GM23338 (cell line): ENCODE data around the gene ZNF189. TPM values are rescaled to one million over a fixed set of nuclear protein-coding genes. Genes with fewer than 3 reads are reported as not detected.

Source experiments
- ATAC-seq: fragments of 200-7000 bp; cut with Tn5 transposase; 3 replicates; pipeline ENCODE4 v1.9.1; 2020
- DNase-seq: peaks from one replicate; pipeline ENCODE4 v3.0.0-alpha.2; 2015; ENCODE audit warnings: low spot score
- H2AFZ ChIP-seq: fragments of 200-600 bp; sonication (generic); 2 replicates; pipeline ENCODE4 v1.8.0; 2016; ENCODE audit warnings: antibody characterized with exemption, mild to moderate bottlenecking, moderate library complexity
- H3F3A ChIP-seq: fragments of 200-600 bp; sonication (generic); replicated peaks from 2 replicates; pipeline ENCODE4 v1.8.0; 2017; ENCODE audit warnings: antibody characterized with exemption, mixed run types, low read depth
- H3K27ac ChIP-seq: fragments of 200-600 bp; sonication (generic); 2 replicates; pipeline ENCODE4 v1.6.1; 2016; ENCODE audit warnings: low read depth
- H3K27me3 ChIP-seq: fragments of 200-600 bp; sonication (generic); 2 replicates; pipeline ENCODE4 v1.8.0; 2016; ENCODE audit warnings: mild to moderate bottlenecking, mixed run types, moderate library complexity; ENCODE audit not compliant: insufficient read depth
- H3K36me3 ChIP-seq: fragments of 200-600 bp; sonication (generic); 2 replicates; pipeline ENCODE4 v1.8.0; 2016; ENCODE audit warnings: mild to moderate bottlenecking; ENCODE audit not compliant: insufficient read depth
- H3K4me1 ChIP-seq: fragments of 200-600 bp; sonication (generic); 2 replicates; pipeline ENCODE4 v1.8.0; 2016; ENCODE audit warnings: mild to moderate bottlenecking, moderate library complexity; ENCODE audit not compliant: insufficient read depth
- H3K4me2 ChIP-seq: fragments of 200-600 bp; sonication (generic); 2 replicates; pipeline ENCODE4 v1.7.1; 2017; ENCODE audit warnings: mixed run types
- H3K4me3 ChIP-seq: fragments of 200-600 bp; sonication (generic); 2 replicates; pipeline ENCODE4 v1.6.1; 2016; ENCODE audit warnings: mixed run types
- H3K79me2 ChIP-seq: fragments of 200-600 bp; sonication (generic); replicated peaks from 2 replicates; pipeline ENCODE4 v1.8.0; 2017; ENCODE audit warnings: mild to moderate bottlenecking; ENCODE audit not compliant: insufficient read depth
- H3K9me2 ChIP-seq: fragments of 200-600 bp; sonication (generic); 2 replicates; pipeline ENCODE4 v1.8.0; 2017; ENCODE audit not compliant: insufficient read depth
- H4K20me1 ChIP-seq: fragments of 200-600 bp; sonication (generic); replicated peaks from 2 replicates; pipeline ENCODE4 v1.8.0; 2017; ENCODE audit warnings: mild to moderate bottlenecking; ENCODE audit not compliant: insufficient read depth
- H3K27ac Mint-ChIP-seq: 2 replicates; pipeline ENCODE4 v1.8.0; 2020; ENCODE audit warnings: inconsistent platforms, mild to moderate bottlenecking, moderate library complexity, mixed read lengths
- H3K27me3 Mint-ChIP-seq: 3 replicates; pipeline ENCODE4 v1.8.0; 2022; ENCODE audit warnings: low read depth, mild to moderate bottlenecking, moderate library complexity, mixed read lengths, inconsistent platforms; ENCODE audit not compliant: insufficient read depth, poor library complexity
- H3K36me3 Mint-ChIP-seq: 3 replicates; pipeline ENCODE4 v1.8.0; 2021; ENCODE audit warnings: low read depth, mild to moderate bottlenecking, inconsistent platforms, moderate library complexity, mixed read lengths
- H3K4me1 Mint-ChIP-seq: 3 replicates; pipeline ENCODE4 v1.8.0; 2020; ENCODE audit warnings: mild to moderate bottlenecking, inconsistent platforms, mixed read lengths
- H3K4me3 Mint-ChIP-seq: 3 replicates; pipeline ENCODE4 v1.8.0; 2021; ENCODE audit warnings: moderate library complexity, mild to moderate bottlenecking, inconsistent platforms, mixed read lengths
- H3K9me3 Mint-ChIP-seq: 3 replicates; pipeline ENCODE4 v1.8.0; 2020; ENCODE audit warnings: moderate library complexity, mild to moderate bottlenecking, inconsistent platforms, mixed read lengths
- CREB1 ChIP-seq: fragments of 250-450 bp; sonication (Bioruptor Pico); IDR thresholded peaks from 2 replicates; pipeline ENCODE4 v1.5.0; 2020; ENCODE audit warnings: low read depth, mild to moderate bottlenecking, moderate library complexity
- EZH2 ChIP-seq: fragments of 200-600 bp; sonication (generic); IDR thresholded peaks from one replicate; pipeline ENCODE4 v1.8.0; 2017; ENCODE audit warnings: antibody characterized with exemption, mild to moderate bottlenecking, low read depth; ENCODE audit not compliant: unreplicated experiment
- EZH2phosphoT487 ChIP-seq: fragments of 200-600 bp; sonication (generic); IDR thresholded peaks from one replicate; pipeline ENCODE4 v1.8.1; 2018; ENCODE audit warnings: antibody characterized with exemption; ENCODE audit not compliant: unreplicated experiment
- JUNB ChIP-seq: IDR thresholded peaks from one replicate; pipeline ENCODE4 v1.6.1; 2016; ENCODE audit warnings: antibody characterized with exemption; ENCODE audit not compliant: unreplicated experiment
- NANOG ChIP-seq: IDR thresholded peaks from 2 replicates; pipeline ENCODE4 v1.6.1; 2016; ENCODE audit warnings: antibody characterized with exemption, borderline replicate concordance
- POLR2AphosphoS5 ChIP-seq: IDR thresholded peaks from 2 replicates; pipeline ENCODE4 v1.6.1; 2016; ENCODE audit warnings: antibody characterized with exemption, low read depth
- STAT1 ChIP-seq: IDR thresholded peaks from one replicate; pipeline ENCODE4 v1.6.1; 2016; ENCODE audit warnings: antibody characterized with exemption; ENCODE audit not compliant: unreplicated experiment
- ZNF114 ChIP-seq: fragments of 250-450 bp; sonication (Bioruptor Pico); IDR thresholded peaks from 2 replicates; pipeline ENCODE4 v1.5.0; 2020; ENCODE audit warnings: mild to moderate bottlenecking, moderate library complexity
- ZNF331 ChIP-seq: fragments of 250-450 bp; sonication (Bioruptor Pico); IDR thresholded peaks from 2 replicates; pipeline ENCODE4 v1.5.0; 2020; ENCODE audit warnings: low read depth, mild to moderate bottlenecking, moderate library complexity
- polyA plus RNA-seq: library from polyadenylated mRNA; unstranded; fragments of >200 nt; fragmentation: Nextera tagmentation; extraction: Ambion mirVana; gene quantifications from 2 replicates; pipeline ENCODE4 v1.2.1, GENCODE V29; 2016
- total RNA-seq: library from RNA; depleted of rRNA; stranded (reverse); fragments of >200 nt; shearing (Covaris generic); gene quantifications from 2 replicates; pipeline ENCODE4 v1.2.3, GENCODE V29; 2014
- TF ChIP-seq, protein P1 (sequence below): fragments of 250-450 bp; sonication (Bioruptor Pico); IDR thresholded peaks from 2 replicates; pipeline ENCODE4 v1.5.0; 2020; ENCODE audit warnings: mild to moderate bottlenecking, moderate library complexity
- TF ChIP-seq, protein P2 (sequence below), 2 experiments: fragments of 200-600 bp in 1 of 2; sonication (generic) in 1 of 2; conservative IDR thresholded peaks; 2 replicates each; pipeline versions ENCODE4 v1.5.1 to v1.6.1; 2016 to 2017; ENCODE audit warnings: antibody characterized with exemption in 2 of 2, low read depth in 2 of 2, mild to moderate bottlenecking in 2 of 2, moderate library complexity in 1 of 2
- TF ChIP-seq, protein P3 (sequence below): IDR thresholded peaks from one replicate; pipeline ENCODE4 v1.6.1; 2018; ENCODE audit warnings: antibody characterized with exemption; ENCODE audit not compliant: unreplicated experiment
- TF ChIP-seq, protein P4 (sequence below): IDR thresholded peaks from 2 replicates; pipeline ENCODE4 v1.6.1; 2016; ENCODE audit warnings: antibody characterized with exemption

The ZNF189 gene
- total and polyA plus RNA-seq, 2 experiments from 2014 or later = 5.8 to 10.6 TPM

DNA sequence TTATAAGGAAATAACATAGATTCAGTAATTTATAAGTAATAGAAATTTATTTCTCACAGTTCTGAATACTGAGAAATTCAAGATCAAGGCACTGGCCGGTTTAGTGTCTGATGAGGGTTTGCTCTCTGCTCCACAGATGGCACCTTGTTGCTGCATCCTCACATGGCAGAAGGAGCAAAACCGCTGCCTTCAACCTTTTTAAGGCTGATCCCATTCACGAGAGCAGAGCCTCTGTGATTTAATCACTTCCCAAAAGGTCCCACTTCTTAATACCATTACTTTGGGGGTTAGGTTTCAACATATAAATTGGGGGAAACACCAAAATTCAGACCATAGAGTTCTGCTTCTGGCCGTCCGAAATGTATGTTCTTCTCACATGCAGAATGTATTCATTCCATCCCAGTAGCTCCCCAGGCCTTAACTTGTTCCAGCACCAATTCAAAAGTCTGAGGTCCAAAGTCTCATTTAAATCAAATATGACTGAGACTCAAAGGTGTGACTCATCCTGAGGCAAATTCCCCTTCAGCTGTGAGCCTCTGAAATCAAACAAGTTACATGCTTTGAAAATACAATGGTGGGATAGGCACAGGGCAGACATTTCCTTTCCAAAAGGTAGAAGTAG is 44.4 kb upstream of the ZNF189 start:
- H3K9me2 ChIP-seq = peaks cover 10% of the 10 kb centered on the region; the same call in 1 of the 2 replicates
- no peak overlapping the region for H3K4me3 Mint-ChIP-seq
- peaks cover 3% of the 10 kb centered on the region; the same call in 1 of the 3 replicates for H3K9me3 Mint-ChIP-seq
- H3K27me3 ChIP-seq = no peaks in the 10 kb centered on the region
- H3K4me1 ChIP-seq = no peaks in the 10 kb centered on the region
- no peak for ATAC-seq
- H3K4me2 ChIP-seq = no peak overlapping the region
- H3K27ac ChIP-seq = no peak overlapping the region
- no peaks in the 10 kb centered on the region for H3K36me3 Mint-ChIP-seq
- no peak overlapping the region for H2AFZ ChIP-seq
- H3K4me1 Mint-ChIP-seq = no peaks in the 10 kb centered on the region
- H3K36me3 ChIP-seq = no peaks in the 10 kb centered on the region
- no peaks in the 10 kb centered on the region for H3F3A ChIP-seq
- H3K27ac Mint-ChIP-seq = no peak overlapping the region
- H3K79me2 ChIP-seq = no peaks in the 10 kb centered on the region
- peaks cover 4% of the 10 kb centered on the region for H3K27me3 Mint-ChIP-seq
- no peaks in the 10 kb centered on the region for H4K20me1 ChIP-seq
- TF ChIP-seq, protein P1, sequence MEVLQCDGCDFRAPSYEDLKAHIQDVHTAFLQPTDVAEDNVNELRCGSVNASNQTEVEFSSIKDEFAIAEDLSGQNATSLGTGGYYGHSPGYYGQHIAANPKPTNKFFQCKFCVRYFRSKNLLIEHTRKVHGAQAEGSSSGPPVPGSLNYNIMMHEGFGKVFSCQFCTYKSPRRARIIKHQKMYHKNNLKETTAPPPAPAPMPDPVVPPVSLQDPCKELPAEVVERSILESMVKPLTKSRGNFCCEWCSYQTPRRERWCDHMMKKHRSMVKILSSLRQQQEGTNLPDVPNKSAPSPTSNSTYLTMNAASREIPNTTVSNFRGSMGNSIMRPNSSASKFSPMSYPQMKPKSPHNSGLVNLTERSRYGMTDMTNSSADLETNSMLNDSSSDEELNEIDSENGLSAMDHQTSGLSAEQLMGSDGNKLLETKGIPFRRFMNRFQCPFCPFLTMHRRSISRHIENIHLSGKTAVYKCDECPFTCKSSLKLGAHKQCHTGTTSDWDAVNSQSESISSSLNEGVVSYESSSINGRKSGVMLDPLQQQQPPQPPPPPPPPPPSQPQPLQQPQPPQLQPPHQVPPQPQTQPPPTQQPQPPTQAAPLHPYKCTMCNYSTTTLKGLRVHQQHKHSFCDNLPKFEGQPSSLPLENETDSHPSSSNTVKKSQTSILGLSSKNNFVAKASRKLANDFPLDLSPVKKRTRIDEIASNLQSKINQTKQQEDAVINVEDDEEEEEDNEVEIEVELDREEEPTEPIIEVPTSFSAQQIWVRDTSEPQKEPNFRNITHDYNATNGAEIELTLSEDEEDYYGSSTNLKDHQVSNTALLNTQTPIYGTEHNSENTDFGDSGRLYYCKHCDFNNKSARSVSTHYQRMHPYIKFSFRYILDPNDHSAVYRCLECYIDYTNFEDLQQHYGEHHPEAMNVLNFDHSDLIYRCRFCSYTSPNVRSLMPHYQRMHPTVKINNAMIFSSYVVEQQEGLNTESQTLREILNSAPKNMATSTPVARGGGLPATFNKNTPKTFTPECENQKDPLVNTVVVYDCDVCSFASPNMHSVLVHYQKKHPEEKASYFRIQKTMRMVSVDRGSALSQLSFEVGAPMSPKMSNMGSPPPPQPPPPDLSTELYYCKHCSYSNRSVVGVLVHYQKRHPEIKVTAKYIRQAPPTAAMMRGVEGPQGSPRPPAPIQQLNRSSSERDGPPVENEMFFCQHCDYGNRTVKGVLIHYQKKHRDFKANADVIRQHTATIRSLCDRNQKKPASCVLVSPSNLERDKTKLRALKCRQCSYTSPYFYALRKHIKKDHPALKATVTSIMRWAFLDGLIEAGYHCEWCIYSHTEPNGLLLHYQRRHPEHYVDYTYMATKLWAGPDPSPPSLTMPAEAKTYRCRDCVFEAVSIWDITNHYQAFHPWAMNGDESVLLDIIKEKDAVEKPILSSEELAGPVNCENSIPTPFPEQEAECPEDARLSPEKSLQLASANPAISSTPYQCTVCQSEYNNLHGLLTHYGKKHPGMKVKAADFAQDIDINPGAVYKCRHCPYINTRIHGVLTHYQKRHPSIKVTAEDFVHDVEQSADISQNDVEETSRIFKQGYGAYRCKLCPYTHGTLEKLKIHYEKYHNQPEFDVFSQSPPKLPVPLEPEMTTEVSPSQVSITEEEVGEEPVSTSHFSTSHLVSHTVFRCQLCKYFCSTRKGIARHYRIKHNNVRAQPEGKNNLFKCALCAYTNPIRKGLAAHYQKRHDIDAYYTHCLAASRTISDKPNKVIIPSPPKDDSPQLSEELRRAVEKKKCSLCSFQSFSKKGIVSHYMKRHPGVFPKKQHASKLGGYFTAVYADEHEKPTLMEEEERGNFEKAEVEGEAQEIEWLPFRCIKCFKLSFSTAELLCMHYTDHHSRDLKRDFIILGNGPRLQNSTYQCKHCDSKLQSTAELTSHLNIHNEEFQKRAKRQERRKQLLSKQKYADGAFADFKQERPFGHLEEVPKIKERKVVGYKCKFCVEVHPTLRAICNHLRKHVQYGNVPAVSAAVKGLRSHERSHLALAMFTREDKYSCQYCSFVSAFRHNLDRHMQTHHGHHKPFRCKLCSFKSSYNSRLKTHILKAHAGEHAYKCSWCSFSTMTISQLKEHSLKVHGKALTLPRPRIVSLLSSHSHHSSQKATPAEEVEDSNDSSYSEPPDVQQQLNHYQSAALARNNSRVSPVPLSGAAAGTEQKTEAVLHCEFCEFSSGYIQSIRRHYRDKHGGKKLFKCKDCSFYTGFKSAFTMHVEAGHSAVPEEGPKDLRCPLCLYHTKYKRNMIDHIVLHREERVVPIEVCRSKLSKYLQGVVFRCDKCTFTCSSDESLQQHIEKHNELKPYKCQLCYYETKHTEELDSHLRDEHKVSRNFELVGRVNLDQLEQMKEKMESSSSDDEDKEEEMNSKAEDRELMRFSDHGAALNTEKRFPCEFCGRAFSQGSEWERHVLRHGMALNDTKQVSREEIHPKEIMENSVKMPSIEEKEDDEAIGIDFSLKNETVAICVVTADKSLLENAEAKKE (CRISPR knock-in tag) = no peak
- no peak for TF ChIP-seq POLR2AphosphoS5
- TF ChIP-seq STAT1 = no peak
- TF ChIP-seq ZNF331 (CRISPR knock-in tag) = no peak
- TF ChIP-seq, protein P2, sequence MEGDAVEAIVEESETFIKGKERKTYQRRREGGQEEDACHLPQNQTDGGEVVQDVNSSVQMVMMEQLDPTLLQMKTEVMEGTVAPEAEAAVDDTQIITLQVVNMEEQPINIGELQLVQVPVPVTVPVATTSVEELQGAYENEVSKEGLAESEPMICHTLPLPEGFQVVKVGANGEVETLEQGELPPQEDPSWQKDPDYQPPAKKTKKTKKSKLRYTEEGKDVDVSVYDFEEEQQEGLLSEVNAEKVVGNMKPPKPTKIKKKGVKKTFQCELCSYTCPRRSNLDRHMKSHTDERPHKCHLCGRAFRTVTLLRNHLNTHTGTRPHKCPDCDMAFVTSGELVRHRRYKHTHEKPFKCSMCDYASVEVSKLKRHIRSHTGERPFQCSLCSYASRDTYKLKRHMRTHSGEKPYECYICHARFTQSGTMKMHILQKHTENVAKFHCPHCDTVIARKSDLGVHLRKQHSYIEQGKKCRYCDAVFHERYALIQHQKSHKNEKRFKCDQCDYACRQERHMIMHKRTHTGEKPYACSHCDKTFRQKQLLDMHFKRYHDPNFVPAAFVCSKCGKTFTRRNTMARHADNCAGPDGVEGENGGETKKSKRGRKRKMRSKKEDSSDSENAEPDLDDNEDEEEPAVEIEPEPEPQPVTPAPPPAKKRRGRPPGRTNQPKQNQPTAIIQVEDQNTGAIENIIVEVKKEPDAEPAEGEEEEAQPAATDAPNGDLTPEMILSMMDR (conservative IDR thresholded peaks at IDR 0.05; ENCODE audit: low read depth in 2 of 2) = no peak
- no peak for TF ChIP-seq NANOG
- TF ChIP-seq, protein P3, sequence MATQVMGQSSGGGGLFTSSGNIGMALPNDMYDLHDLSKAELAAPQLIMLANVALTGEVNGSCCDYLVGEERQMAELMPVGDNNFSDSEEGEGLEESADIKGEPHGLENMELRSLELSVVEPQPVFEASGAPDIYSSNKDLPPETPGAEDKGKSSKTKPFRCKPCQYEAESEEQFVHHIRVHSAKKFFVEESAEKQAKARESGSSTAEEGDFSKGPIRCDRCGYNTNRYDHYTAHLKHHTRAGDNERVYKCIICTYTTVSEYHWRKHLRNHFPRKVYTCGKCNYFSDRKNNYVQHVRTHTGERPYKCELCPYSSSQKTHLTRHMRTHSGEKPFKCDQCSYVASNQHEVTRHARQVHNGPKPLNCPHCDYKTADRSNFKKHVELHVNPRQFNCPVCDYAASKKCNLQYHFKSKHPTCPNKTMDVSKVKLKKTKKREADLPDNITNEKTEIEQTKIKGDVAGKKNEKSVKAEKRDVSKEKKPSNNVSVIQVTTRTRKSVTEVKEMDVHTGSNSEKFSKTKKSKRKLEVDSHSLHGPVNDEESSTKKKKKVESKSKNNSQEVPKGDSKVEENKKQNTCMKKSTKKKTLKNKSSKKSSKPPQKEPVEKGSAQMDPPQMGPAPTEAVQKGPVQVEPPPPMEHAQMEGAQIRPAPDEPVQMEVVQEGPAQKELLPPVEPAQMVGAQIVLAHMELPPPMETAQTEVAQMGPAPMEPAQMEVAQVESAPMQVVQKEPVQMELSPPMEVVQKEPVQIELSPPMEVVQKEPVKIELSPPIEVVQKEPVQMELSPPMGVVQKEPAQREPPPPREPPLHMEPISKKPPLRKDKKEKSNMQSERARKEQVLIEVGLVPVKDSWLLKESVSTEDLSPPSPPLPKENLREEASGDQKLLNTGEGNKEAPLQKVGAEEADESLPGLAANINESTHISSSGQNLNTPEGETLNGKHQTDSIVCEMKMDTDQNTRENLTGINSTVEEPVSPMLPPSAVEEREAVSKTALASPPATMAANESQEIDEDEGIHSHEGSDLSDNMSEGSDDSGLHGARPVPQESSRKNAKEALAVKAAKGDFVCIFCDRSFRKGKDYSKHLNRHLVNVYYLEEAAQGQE = no peak
- TF ChIP-seq EZH2 = no peak
- no peak for TF ChIP-seq JUNB
- TF ChIP-seq EZH2phosphoT487 = no peak
- TF ChIP-seq CREB1 (CRISPR knock-in tag) = no peak
- TF ChIP-seq, protein P4, sequence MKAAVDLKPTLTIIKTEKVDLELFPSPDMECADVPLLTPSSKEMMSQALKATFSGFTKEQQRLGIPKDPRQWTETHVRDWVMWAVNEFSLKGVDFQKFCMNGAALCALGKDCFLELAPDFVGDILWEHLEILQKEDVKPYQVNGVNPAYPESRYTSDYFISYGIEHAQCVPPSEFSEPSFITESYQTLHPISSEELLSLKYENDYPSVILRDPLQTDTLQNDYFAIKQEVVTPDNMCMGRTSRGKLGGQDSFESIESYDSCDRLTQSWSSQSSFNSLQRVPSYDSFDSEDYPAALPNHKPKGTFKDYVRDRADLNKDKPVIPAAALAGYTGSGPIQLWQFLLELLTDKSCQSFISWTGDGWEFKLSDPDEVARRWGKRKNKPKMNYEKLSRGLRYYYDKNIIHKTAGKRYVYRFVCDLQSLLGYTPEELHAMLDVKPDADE = no peak
- TF ChIP-seq ZNF114 (CRISPR knock-in tag) = no peak
- H3K4me3 ChIP-seq = no peak overlapping the region
- DNase-seq = no peak
